GM23338 (cell line): ENCODE measurements around the gene EXOC4. TPM values are rescaled to one million over a fixed set of nuclear protein-coding genes. Genes with fewer than 3 reads are reported as not detected.

ENCODE experiments used
- ATAC-seq: fragments of 200-7000 bp; cut with Tn5 transposase; 3 replicates; pipeline ENCODE4 v1.9.1; 2020
- DNase-seq: peaks from one replicate; pipeline ENCODE4 v3.0.0-alpha.2; 2015; ENCODE audit warnings: low spot score
- H2AFZ ChIP-seq: fragments of 200-600 bp; sonication (generic); 2 replicates; pipeline ENCODE4 v1.8.0; 2016; ENCODE audit warnings: antibody characterized with exemption, mild to moderate bottlenecking, moderate library complexity
- H3F3A ChIP-seq: fragments of 200-600 bp; sonication (generic); replicated peaks from 2 replicates; pipeline ENCODE4 v1.8.0; 2017; ENCODE audit warnings: antibody characterized with exemption, mixed run types, low read depth
- H3K27ac ChIP-seq: fragments of 200-600 bp; sonication (generic); 2 replicates; pipeline ENCODE4 v1.6.1; 2016; ENCODE audit warnings: low read depth
- H3K27me3 ChIP-seq: fragments of 200-600 bp; sonication (generic); 2 replicates; pipeline ENCODE4 v1.8.0; 2016; ENCODE audit warnings: mild to moderate bottlenecking, mixed run types, moderate library complexity; ENCODE audit not compliant: insufficient read depth
- H3K36me3 ChIP-seq: fragments of 200-600 bp; sonication (generic); 2 replicates; pipeline ENCODE4 v1.8.0; 2016; ENCODE audit warnings: mild to moderate bottlenecking; ENCODE audit not compliant: insufficient read depth
- H3K4me1 ChIP-seq: fragments of 200-600 bp; sonication (generic); 2 replicates; pipeline ENCODE4 v1.8.0; 2016; ENCODE audit warnings: mild to moderate bottlenecking, moderate library complexity; ENCODE audit not compliant: insufficient read depth
- H3K4me2 ChIP-seq: fragments of 200-600 bp; sonication (generic); 2 replicates; pipeline ENCODE4 v1.7.1; 2017; ENCODE audit warnings: mixed run types
- H3K4me3 ChIP-seq: fragments of 200-600 bp; sonication (generic); 2 replicates; pipeline ENCODE4 v1.6.1; 2016; ENCODE audit warnings: mixed run types
- H3K79me2 ChIP-seq: fragments of 200-600 bp; sonication (generic); replicated peaks from 2 replicates; pipeline ENCODE4 v1.8.0; 2017; ENCODE audit warnings: mild to moderate bottlenecking; ENCODE audit not compliant: insufficient read depth
- H3K9me2 ChIP-seq: fragments of 200-600 bp; sonication (generic); 2 replicates; pipeline ENCODE4 v1.8.0; 2017; ENCODE audit not compliant: insufficient read depth
- H4K20me1 ChIP-seq: fragments of 200-600 bp; sonication (generic); replicated peaks from 2 replicates; pipeline ENCODE4 v1.8.0; 2017; ENCODE audit warnings: mild to moderate bottlenecking; ENCODE audit not compliant: insufficient read depth
- H3K27ac Mint-ChIP-seq: 2 replicates; pipeline ENCODE4 v1.8.0; 2020; ENCODE audit warnings: inconsistent platforms, mild to moderate bottlenecking, moderate library complexity, mixed read lengths
- H3K27me3 Mint-ChIP-seq: 3 replicates; pipeline ENCODE4 v1.8.0; 2022; ENCODE audit warnings: low read depth, mild to moderate bottlenecking, moderate library complexity, mixed read lengths, inconsistent platforms; ENCODE audit not compliant: insufficient read depth, poor library complexity
- H3K36me3 Mint-ChIP-seq: 3 replicates; pipeline ENCODE4 v1.8.0; 2021; ENCODE audit warnings: low read depth, mild to moderate bottlenecking, inconsistent platforms, moderate library complexity, mixed read lengths
- H3K4me1 Mint-ChIP-seq: 3 replicates; pipeline ENCODE4 v1.8.0; 2020; ENCODE audit warnings: mild to moderate bottlenecking, inconsistent platforms, mixed read lengths
- H3K4me3 Mint-ChIP-seq: 3 replicates; pipeline ENCODE4 v1.8.0; 2021; ENCODE audit warnings: moderate library complexity, mild to moderate bottlenecking, inconsistent platforms, mixed read lengths
- H3K9me3 Mint-ChIP-seq: 3 replicates; pipeline ENCODE4 v1.8.0; 2020; ENCODE audit warnings: moderate library complexity, mild to moderate bottlenecking, inconsistent platforms, mixed read lengths
- CREB1 ChIP-seq: fragments of 250-450 bp; sonication (Bioruptor Pico); IDR thresholded peaks from 2 replicates; pipeline ENCODE4 v1.5.0; 2020; ENCODE audit warnings: low read depth, mild to moderate bottlenecking, moderate library complexity
- CTCF ChIP-seq, 2 experiments: fragments of 200-600 bp in 1 of 2; sonication (generic) in 1 of 2; conservative IDR thresholded peaks; 2 replicates each; pipeline versions ENCODE4 v1.5.1 to v1.6.1; 2016 to 2017; ENCODE audit warnings: antibody characterized with exemption in 2 of 2, low read depth in 2 of 2, mild to moderate bottlenecking in 2 of 2, moderate library complexity in 1 of 2
- ETS1 ChIP-seq: IDR thresholded peaks from 2 replicates; pipeline ENCODE4 v1.6.1; 2016; ENCODE audit warnings: antibody characterized with exemption
- EZH2 ChIP-seq: fragments of 200-600 bp; sonication (generic); IDR thresholded peaks from one replicate; pipeline ENCODE4 v1.8.0; 2017; ENCODE audit warnings: antibody characterized with exemption, mild to moderate bottlenecking, low read depth; ENCODE audit not compliant: unreplicated experiment
- EZH2phosphoT487 ChIP-seq: fragments of 200-600 bp; sonication (generic); IDR thresholded peaks from one replicate; pipeline ENCODE4 v1.8.1; 2018; ENCODE audit warnings: antibody characterized with exemption; ENCODE audit not compliant: unreplicated experiment
- JUNB ChIP-seq: IDR thresholded peaks from one replicate; pipeline ENCODE4 v1.6.1; 2016; ENCODE audit warnings: antibody characterized with exemption; ENCODE audit not compliant: unreplicated experiment
- NANOG ChIP-seq: IDR thresholded peaks from 2 replicates; pipeline ENCODE4 v1.6.1; 2016; ENCODE audit warnings: antibody characterized with exemption, borderline replicate concordance
- POLR2AphosphoS5 ChIP-seq: IDR thresholded peaks from 2 replicates; pipeline ENCODE4 v1.6.1; 2016; ENCODE audit warnings: antibody characterized with exemption, low read depth
- REST ChIP-seq: IDR thresholded peaks from one replicate; pipeline ENCODE4 v1.6.1; 2018; ENCODE audit warnings: antibody characterized with exemption; ENCODE audit not compliant: unreplicated experiment
- STAT1 ChIP-seq: IDR thresholded peaks from one replicate; pipeline ENCODE4 v1.6.1; 2016; ENCODE audit warnings: antibody characterized with exemption; ENCODE audit not compliant: unreplicated experiment
- ZNF114 ChIP-seq: fragments of 250-450 bp; sonication (Bioruptor Pico); IDR thresholded peaks from 2 replicates; pipeline ENCODE4 v1.5.0; 2020; ENCODE audit warnings: mild to moderate bottlenecking, moderate library complexity
- ZNF331 ChIP-seq: fragments of 250-450 bp; sonication (Bioruptor Pico); IDR thresholded peaks from 2 replicates; pipeline ENCODE4 v1.5.0; 2020; ENCODE audit warnings: low read depth, mild to moderate bottlenecking, moderate library complexity
- ZNF462 ChIP-seq: fragments of 250-450 bp; sonication (Bioruptor Pico); IDR thresholded peaks from 2 replicates; pipeline ENCODE4 v1.5.0; 2020; ENCODE audit warnings: mild to moderate bottlenecking, moderate library complexity
- polyA plus RNA-seq: library from polyadenylated mRNA; unstranded; fragments of >200 nt; fragmentation: Nextera tagmentation; extraction: Ambion mirVana; gene quantifications from 2 replicates; pipeline ENCODE4 v1.2.1, GENCODE V29; 2016
- total RNA-seq: library from RNA; depleted of rRNA; stranded (reverse); fragments of >200 nt; shearing (Covaris generic); gene quantifications from 2 replicates; pipeline ENCODE4 v1.2.3, GENCODE V29; 2014

The EXOC4 gene
- total and polyA plus RNA-seq, 2 experiments from 2014 or later, result 37.5 to 52.7 TPM

GRCh38 chr7:134075799-134076198 is 822.9 kb downstream of the EXOC4 start:
- no peak overlapping the region for H3K4me2 ChIP-seq
- H3K27ac ChIP-seq, result no peak overlapping the region
- DNase-seq (no peak), ATAC-seq (no peak)
- H3K4me1 ChIP-seq, result no peaks in the 10 kb centered on the region
- no peaks in the 10 kb centered on the region for H3K79me2 ChIP-seq
- TF ChIP-seq ZNF114 (CRISPR knock-in tag) (no peak), EZH2phosphoT487 (no peak), EZH2 (no peak), CREB1 (CRISPR knock-in tag) (no peak), ETS1 (no peak), STAT1 (no peak), ZNF462 (CRISPR knock-in tag) (no peak), NANOG (no peak), CTCF (conservative IDR thresholded peaks at IDR 0.05; ENCODE audit: low read depth in 2 of 2) (no peak), POLR2AphosphoS5 (no peak), REST (no peak), ZNF331 (CRISPR knock-in tag) (no peak), JUNB (no peak)
- Mint-ChIP-seq H3K4me3 (no peak overlapping the region), H3K27ac (no peak overlapping the region), H3K27me3 (peaks cover 4% of the 10 kb centered on the region), H3K36me3 (peaks cover 31% of the 10 kb centered on the region), H3K4me1 (peaks cover 8% of the 10 kb centered on the region; the same call in 2 of the 3 replicates), H3K9me3 (peaks cover 10% of the 10 kb centered on the region)
- peaks cover 4% of the 10 kb centered on the region; the same call in 1 of the 2 replicates for H3K36me3 ChIP-seq
- no peak overlapping the region for H2AFZ ChIP-seq
- H3K27me3 ChIP-seq, result no peaks in the 10 kb centered on the region
- no peaks in the 10 kb centered on the region for H4K20me1 ChIP-seq
- H3K4me3 ChIP-seq, result no peak overlapping the region
- no peaks in the 10 kb centered on the region for H3F3A ChIP-seq
- H3K9me2 ChIP-seq, result peaks cover 5% of the 10 kb centered on the region; the same call in 1 of the 2 replicates
